ENCODE measurements around the gene SGCA. TPM values are rescaled to one million over a fixed set of nuclear protein-coding genes. Genes with fewer than 3 reads are reported as not detected.

The SGCA gene
- total RNA-seq, 2 experiments from 2014 or later = 0.57 to 1.1 TPM

DNA sequence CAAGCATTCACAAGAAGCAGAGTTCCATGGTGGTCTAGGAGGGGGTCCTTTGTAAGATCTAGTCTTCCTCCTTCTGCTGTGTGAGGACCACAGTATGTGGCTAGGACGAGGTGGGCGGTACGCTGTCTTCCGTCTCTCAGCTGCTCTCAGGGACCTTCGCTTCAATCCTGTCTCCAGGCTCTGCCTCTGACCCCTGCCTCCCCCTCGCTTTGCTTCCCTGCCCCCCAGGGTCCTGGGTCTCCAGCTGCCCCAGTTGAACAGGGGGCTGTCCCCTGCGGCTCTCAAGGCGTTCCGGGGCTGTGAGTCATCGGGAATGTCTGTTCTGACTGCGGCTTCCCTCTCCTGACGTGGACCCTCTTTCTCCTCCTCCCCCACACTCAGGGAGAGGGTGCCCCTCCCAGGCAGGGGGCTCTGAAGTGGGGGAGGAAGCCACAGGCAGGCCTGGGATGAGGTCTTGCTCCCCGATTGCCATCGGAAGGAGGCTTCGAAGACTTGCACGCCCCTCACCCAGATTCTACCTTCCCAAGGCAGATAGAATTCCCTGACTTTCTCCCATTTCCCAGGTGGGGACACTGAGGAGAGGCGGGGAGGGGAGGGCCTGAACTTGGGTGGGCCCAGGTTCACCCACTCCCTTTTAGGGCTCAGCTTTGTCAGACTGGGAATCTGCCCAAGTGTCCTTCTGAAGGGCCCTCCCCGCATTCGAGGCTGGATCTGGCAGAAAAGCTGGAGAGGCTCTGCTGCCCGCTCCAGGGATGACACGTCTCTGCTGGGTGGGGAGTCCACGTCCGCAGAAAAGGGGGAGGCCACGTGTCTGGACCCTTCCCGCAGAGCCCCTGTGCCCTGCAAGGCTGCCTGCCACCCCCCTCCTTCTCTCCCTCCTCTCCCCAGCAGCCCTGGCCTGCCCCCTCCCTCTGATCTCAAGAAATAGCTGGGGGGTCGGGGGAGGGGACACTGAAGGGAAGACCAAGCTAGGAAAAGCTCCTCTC, 44.7 kb downstream of the SGCA start:
- no peak overlapping the region for H2AFZ ChIP-seq (ENCODE audit: low read length)

GRCh38 chr17:50211249-50212120, 45.7 kb downstream of the SGCA start:
- H3K27ac ChIP-seq (ENCODE audit: low read depth, low read length, poor library complexity, severe bottlenecking) = no peak overlapping the region
- ChIA-PET POLR2A (no interaction called here), CTCF (ENCODE audit: unreplicated experiment) (no interaction called here)
- H3K4me2 ChIP-seq (ENCODE audit: low read length) = no peak overlapping the region
- BruUV-seq (replicated peaks) = no TSS peak
- H4K20me1 ChIP-seq (ENCODE audit: insufficient read depth, low read length) = no peaks in the 10 kb centered on the region
- no peaks in the 10 kb centered on the region for H3K9me3 ChIP-seq (ENCODE audit: low read length)
- TF ChIP-seq CTCF (conservative IDR thresholded peaks at IDR 0.05; ENCODE audit: low read length) = no peak
- no peak for TF ChIP-seq EZH2phosphoT487 (IDR thresholded peaks at IDR 0.05; ENCODE audit: borderline replicate concordance, low read depth, low read length)
- H3K9me2 ChIP-seq (ENCODE audit: insufficient read depth, low read length) = no peaks in the 10 kb centered on the region
- no peak overlapping the region for H3K4me3 ChIP-seq (ENCODE audit: low read depth, low read length, poor library complexity, severe bottlenecking)
- intact Hi-C loops (cut with micrococcal nuclease; ENCODE audit: unreplicated experiment) = no loop called here
- H3K79me2 ChIP-seq (ENCODE audit: insufficient read depth, low read depth, low read length) = no peaks in the 10 kb centered on the region
- no peaks in the 10 kb centered on the region for H3K4me1 ChIP-seq (ENCODE audit: insufficient read depth, low read length, poor library complexity, severe bottlenecking)
- DNase-seq (ENCODE audit: low spot score) = no peak
- no peaks in the 10 kb centered on the region for H3K36me3 ChIP-seq (ENCODE audit: insufficient read depth, low read length)
- no peak overlapping the region for H2AFZ ChIP-seq (ENCODE audit: low read length)

More for the DNA sequence above, 44.7 kb downstream of the SGCA start:
- ChIA-PET CTCF (ENCODE audit: unreplicated experiment) (no interaction called here), POLR2A (no interaction called here)
- no TSS peak for BruUV-seq (replicated peaks)
- Histone ChIP-seq H3K4me1 (ENCODE audit: insufficient read depth, low read length, poor library complexity, severe bottlenecking) (no peaks in the 10 kb centered on the region), H3K79me2 (ENCODE audit: insufficient read depth, low read depth, low read length) (no peaks in the 10 kb centered on the region), H3K4me3 (ENCODE audit: low read depth, low read length, poor library complexity, severe bottlenecking) (no peak overlapping the region), H3K27ac (ENCODE audit: low read depth, low read length, poor library complexity, severe bottlenecking) (no peak overlapping the region), H3K36me3 (ENCODE audit: insufficient read depth, low read length) (no peaks in the 10 kb centered on the region), H3K9me2 (ENCODE audit: insufficient read depth, low read length) (no peaks in the 10 kb centered on the region), H3K4me2 (ENCODE audit: low read length) (no peak overlapping the region), H4K20me1 (ENCODE audit: insufficient read depth, low read length) (no peaks in the 10 kb centered on the region), H3K9me3 (ENCODE audit: low read length) (no peaks in the 10 kb centered on the region)
- TF ChIP-seq EZH2phosphoT487 (IDR thresholded peaks at IDR 0.05; ENCODE audit: borderline replicate concordance, low read depth, low read length) = no peak
- TF ChIP-seq CTCF (conservative IDR thresholded peaks at IDR 0.05; ENCODE audit: low read length) = no peak
- intact Hi-C loops (cut with micrococcal nuclease; ENCODE audit: unreplicated experiment) = no loop called here
- no peak for DNase-seq (ENCODE audit: low spot score)
